Measurements from ENCODE around the gene ALK.

The ALK gene

GRCh38 chr2:29702276-29702675, 219.1 kb downstream of the ALK start:
- Histone ChIP-seq H3K27me3 (ENCODE audit: insufficient read depth, low read length) (no peaks in the 10 kb centered on the region), H3K4me3 (ENCODE audit: low read depth, low read length, poor library complexity, severe bottlenecking) (no peak overlapping the region), H2AFZ (ENCODE audit: low read length) (no peak overlapping the region), H3F3A (ENCODE audit: insufficient read depth, low read length) (no peaks in the 10 kb centered on the region), H4K20me1 (ENCODE audit: insufficient read depth, low read length) (no peaks in the 10 kb centered on the region), H3K4me1 (ENCODE audit: insufficient read depth, low read length, severe bottlenecking) (no peaks in the 10 kb centered on the region), H3K27ac (ENCODE audit: low read depth, low read length, poor library complexity, severe bottlenecking) (no peak overlapping the region), H3K9me2 (ENCODE audit: low read depth, low read length) (no peaks in the 10 kb centered on the region), H3K9me3 (ENCODE audit: low read length) (no peaks in the 10 kb centered on the region), H3K79me2 (ENCODE audit: insufficient read depth, low read length) (no peaks in the 10 kb centered on the region), H3K4me2 (ENCODE audit: low read length) (no peak overlapping the region), H3K9ac (ENCODE audit: low read length) (no peak overlapping the region), H3K36me3 (ENCODE audit: insufficient read depth, low read length) (no peaks in the 10 kb centered on the region)
- TF ChIP-seq EZH2 (IDR thresholded peaks at IDR 0.05; ENCODE audit: borderline replicate concordance, low read length) (no peak), CTCF (IDR thresholded peaks at IDR 0.05; ENCODE audit: low read length) (no peak)

GRCh38 chr2:29700560-29700959, 220.8 kb downstream of the ALK start:
- no peaks in the 10 kb centered on the region for H3F3A ChIP-seq (ENCODE audit: insufficient read depth, low read length)
- H3K4me1 ChIP-seq (ENCODE audit: insufficient read depth, low read length, severe bottlenecking), result no peaks in the 10 kb centered on the region
- no peaks in the 10 kb centered on the region for H3K9me3 ChIP-seq (ENCODE audit: low read length)
- no peak overlapping the region for H3K9ac ChIP-seq (ENCODE audit: low read length)
- H3K36me3 ChIP-seq (ENCODE audit: insufficient read depth, low read length), result no peaks in the 10 kb centered on the region
- H3K4me2 ChIP-seq (ENCODE audit: low read length), result no peak overlapping the region
- H3K27ac ChIP-seq (ENCODE audit: low read depth, low read length, poor library complexity, severe bottlenecking), result no peak overlapping the region
- H3K9me2 ChIP-seq (ENCODE audit: low read depth, low read length), result no peaks in the 10 kb centered on the region
- no peak overlapping the region for H3K4me3 ChIP-seq (ENCODE audit: low read depth, low read length, poor library complexity, severe bottlenecking)
- H3K27me3 ChIP-seq (ENCODE audit: insufficient read depth, low read length), result no peaks in the 10 kb centered on the region
- no peaks in the 10 kb centered on the region for H4K20me1 ChIP-seq (ENCODE audit: insufficient read depth, low read length)
- no peak for TF ChIP-seq EZH2 (IDR thresholded peaks at IDR 0.05; ENCODE audit: borderline replicate concordance, low read length)
- TF ChIP-seq CTCF (IDR thresholded peaks at IDR 0.05; ENCODE audit: low read length), result no peak
- no peak overlapping the region for H2AFZ ChIP-seq (ENCODE audit: low read length)
- no peaks in the 10 kb centered on the region for H3K79me2 ChIP-seq (ENCODE audit: insufficient read depth, low read length)

GRCh38 chr2:29699045-29699444, 222.3 kb downstream of the ALK start:
- Histone ChIP-seq H4K20me1 (ENCODE audit: insufficient read depth, low read length) (no peaks in the 10 kb centered on the region), H3K36me3 (ENCODE audit: insufficient read depth, low read length) (no peaks in the 10 kb centered on the region), H3K4me2 (ENCODE audit: low read length) (no peak overlapping the region), H3F3A (ENCODE audit: insufficient read depth, low read length) (no peaks in the 10 kb centered on the region), H3K27ac (ENCODE audit: low read depth, low read length, poor library complexity, severe bottlenecking) (no peak overlapping the region), H3K79me2 (ENCODE audit: insufficient read depth, low read length) (no peaks in the 10 kb centered on the region), H3K9me2 (ENCODE audit: low read depth, low read length) (no peaks in the 10 kb centered on the region), H3K4me1 (ENCODE audit: insufficient read depth, low read length, severe bottlenecking) (no peaks in the 10 kb centered on the region), H3K9ac (ENCODE audit: low read length) (no peak overlapping the region), H3K9me3 (ENCODE audit: low read length) (no peaks in the 10 kb centered on the region), H2AFZ (ENCODE audit: low read length) (no peak overlapping the region), H3K4me3 (ENCODE audit: low read depth, low read length, poor library complexity, severe bottlenecking) (no peak overlapping the region), H3K27me3 (ENCODE audit: insufficient read depth, low read length) (no peaks in the 10 kb centered on the region)
- TF ChIP-seq CTCF (IDR thresholded peaks at IDR 0.05; ENCODE audit: low read length) (no peak), EZH2 (IDR thresholded peaks at IDR 0.05; ENCODE audit: borderline replicate concordance, low read length) (no peak)
